HL-60/S4 treated with phorbol 12-myristate 13-acetate at 8.2 ng/mL for 4 days and 3 days (cell line): ENCODE data around the gene FAM53B.

Source experiments
- in situ Hi-C: fragments of 300-500 bp; cut with MboI; formaldehyde crosslinking; loops from 2 replicates; pipeline ENCODE4 v1.15.0; 2022; ENCODE audit warnings: low sequenced_read_pairs

The FAM53B gene

DNA sequence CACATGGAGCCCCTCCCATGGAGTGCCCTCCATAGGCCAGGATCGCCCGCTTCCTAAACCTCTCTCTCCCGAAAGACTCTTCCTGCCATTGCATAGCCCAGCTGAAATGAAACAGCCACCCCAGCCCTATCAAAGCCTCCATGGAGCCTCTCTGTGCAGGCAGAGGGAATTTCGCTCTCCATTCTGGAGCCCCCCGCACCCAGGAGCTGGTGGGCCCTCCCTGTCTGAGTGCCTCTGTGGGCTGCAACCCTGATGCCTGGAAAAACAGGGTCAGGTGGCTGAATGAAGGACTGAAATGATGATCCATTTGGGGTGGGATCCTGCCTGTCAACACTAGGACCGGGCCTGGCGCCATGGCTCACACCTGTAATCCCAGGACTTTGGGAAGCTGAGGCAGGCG, 106.4 kb downstream of the FAM53B start:
- in situ Hi-C loops, result no loop called here

DNA sequence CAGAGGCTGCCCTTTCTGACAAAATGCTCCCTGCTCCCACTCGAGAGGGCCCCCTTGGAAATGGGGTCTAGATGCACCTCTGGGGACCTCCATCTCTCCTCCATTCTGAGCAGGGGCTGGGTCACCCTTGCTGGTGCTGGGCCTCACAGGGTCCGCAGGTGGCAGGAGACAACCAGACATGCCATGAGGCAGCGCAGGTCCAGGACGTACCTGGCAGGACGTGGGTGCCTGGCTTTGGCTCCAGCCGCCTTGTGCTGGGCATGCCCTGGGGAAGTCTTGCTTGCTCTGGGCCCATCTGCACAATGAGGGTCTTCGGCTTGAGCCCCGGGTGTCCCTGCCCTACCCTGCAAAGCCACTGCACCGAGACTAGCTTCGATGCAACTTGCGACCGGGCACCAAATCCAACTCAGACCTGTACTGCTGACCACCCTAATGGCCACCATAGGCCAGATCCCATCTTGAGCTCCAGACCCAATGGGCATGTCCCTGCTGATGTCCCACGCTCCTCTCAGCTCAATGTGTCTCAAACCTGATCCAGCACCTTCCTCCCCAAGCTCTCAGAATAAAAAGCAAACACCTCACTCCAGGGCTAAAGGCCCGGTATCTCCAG, 107.0 kb downstream of the FAM53B start:
- in situ Hi-C loops, result no loop called here

DNA sequence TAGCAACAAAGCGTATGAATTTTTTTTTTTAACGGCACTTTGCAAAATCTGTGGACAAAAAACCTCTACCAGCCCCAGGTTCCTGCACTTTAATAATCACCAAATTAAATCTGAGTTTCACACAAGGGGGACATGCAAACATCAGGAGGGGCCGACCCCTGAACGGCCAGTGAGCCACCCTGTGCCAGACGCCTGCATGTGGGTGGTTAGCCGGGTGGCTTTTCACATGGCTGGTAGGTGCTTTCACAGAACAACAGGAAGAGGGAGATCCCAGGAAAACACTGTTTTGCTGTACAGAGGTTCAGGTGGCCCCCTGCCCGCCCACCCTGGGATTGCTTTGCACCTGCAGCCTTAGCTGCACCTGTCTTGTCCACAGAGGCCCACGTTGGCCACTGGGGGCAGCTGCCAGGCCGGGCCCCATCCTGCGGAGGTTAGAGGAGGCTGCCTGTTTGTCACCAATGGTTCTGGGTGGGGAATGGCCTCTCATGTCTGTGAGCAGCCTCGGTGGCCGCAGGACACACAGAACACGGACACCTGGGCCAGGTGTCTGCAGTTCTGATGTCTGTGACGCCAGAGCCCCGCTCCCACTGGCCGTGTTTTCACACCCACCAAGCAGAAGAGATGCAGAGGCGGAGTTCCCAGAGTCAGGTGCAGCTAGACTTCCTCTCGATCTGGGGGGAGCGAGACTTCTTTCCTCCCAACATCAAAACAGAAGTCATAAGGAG, 107.7 kb downstream of the FAM53B start:
- in situ Hi-C loops, result no loop called here

DNA sequence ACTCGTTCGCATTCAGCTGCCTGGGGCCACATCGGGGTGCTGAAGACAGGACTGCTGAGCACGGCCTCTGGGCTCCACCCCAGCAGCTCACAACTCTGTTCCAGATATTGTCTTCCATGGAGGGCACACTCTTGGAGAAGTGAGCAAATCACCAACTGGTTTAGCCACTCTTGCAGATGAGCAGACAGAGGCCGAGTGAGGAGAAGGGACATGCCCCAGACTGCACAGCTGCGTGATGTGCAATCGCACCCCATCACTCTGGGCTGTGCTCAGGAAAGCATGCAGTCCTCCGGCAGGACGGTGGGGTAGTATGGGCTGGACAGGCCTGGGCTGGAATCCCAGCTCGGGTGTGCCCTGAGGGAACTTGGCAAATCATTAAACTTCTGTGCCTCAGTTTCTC, 111.6 kb downstream of the FAM53B start:
- in situ Hi-C loops, result no loop called here

DNA sequence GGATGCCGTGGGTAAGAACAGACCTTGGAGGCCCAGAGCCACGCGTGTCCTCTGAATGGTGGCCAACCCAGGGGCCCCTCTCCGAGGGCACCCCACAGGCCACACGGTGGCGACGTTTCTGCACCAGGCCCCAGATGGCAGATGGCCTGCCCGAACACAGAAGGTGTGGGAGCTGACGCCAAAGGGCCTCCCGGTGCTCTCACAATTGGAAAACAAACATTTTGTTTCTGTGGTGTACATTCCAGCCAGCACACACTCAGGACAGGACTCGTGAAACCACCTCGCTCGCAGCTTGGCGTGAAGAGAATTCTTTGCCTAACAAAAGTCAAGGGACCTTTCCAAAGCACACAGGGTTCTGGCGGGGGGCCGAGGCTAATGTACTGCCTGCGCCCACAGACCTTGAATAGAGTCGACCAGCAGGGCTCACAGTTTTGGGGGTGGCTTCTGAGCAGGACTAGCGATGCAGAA, 112.1 kb downstream of the FAM53B start:
- in situ Hi-C loops, result no loop called here

DNA sequence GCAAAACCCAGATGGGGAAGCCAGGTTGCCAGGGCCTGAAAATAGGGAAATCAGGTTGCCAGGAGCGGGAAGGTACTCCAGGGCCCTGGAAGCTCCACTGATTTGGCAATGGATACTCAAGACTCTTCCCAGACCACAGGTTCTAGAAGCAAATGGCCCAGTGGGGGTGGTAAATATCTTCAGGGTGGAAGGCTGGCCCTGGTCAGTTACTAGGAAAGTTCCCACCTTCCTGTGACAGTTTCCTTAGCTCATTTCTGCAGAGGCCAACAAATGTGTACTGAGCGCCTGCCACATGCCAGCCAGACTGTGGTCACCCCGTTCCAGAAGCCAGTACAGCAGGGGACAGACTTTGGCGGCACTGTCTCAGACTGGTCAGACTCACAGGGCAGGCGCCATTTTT, 113.6 kb downstream of the FAM53B start:
- in situ Hi-C loops, result no loop called here

DNA sequence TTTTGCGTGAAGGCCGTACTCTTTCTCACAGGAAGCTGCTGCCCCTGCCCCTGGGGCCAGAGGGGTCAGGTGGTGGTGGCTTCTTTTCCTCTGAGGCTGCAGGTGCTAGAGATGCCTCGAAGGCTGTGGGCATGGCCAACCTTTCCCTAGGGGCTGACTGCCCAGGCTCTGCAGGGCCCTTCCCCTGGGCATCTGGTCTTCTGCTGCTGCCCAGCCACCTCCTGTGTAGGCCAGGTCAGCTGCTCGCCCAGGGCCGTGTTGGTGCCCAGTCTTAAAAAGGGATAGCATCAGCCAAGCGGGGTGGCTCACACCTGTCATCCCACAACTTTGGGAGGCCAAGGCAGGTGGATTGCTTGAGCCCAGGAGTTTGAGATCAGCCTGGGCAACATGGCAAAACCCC, 114.3 kb downstream of the FAM53B start:
- in situ Hi-C loops, result no loop called here

DNA sequence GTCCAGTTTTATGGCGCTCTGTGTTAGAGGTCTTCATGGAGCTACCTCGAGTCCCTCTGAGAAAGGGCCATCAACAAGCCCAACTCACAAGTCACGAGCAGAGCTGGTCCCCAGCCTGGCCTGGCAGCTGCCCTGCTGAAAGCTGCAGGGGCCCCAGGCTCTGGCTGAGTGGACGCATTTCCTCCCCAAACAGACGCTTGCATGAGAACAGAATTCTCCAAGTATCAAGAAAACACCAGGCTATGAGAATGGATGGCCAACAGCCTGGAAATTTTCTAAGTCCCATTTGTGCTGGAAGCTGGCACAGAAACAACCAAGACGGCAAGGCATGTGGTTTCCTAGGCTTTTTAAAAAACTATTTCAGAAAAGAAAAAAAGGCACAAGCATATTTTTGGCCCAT, 114.8 kb downstream of the FAM53B start:
- in situ Hi-C loops, result no loop called here

DNA sequence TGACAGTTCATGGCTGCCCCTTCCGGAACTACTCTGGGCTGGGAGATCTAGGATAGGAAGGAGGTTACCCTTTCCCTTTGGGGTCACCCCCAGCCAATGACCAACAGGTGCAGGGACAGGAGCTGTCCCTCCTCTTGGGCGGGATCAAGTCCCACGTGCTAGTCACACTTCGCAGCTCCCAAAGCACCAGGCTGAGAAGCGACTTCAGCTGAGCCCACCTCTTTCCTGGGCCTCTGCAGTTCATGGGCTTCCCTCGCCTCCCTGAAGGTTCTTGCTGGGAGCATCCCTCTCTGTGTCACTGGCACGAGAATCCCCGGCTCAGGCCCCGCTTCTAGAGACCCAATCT, 115.5 kb downstream of the FAM53B start:
- in situ Hi-C loops, result no loop called here

DNA sequence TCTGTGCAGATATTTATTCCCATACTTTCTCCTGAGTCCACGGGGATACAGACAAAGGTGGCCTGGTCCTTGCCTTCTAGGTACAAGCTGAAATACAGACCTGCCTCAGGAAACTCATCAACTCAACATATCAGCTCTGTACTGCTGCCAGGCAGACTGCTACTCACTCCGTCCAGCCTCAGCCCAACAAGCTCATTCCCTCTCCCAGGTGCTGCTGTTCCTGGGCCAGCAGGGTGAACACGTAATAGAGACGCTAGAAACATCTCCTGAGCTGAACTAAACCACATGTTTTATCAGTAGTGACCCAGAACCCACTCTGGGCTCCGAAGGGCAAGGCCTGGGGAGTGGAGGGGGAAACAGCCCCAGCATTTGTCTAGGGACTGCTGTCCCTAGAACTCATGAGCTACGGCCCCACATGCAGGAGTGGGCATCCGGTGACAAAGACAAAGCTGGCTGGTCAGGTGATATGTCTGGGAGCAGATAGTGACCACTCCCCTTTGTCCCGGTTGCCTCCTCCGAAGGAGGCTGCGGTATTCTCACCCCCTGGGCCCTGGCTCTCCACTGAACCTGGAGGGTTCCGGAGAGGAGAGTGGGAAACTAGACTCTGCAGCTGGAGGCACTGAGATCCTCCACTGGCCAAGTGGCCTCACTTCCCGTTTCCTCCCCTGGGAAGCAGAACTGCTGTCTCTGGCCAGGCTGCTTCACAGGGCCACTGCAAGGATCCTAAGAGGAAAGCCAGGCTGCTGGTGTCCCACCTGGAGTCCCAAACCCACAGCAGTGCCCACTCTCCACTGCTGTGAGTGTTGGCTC, 116.1 kb downstream of the FAM53B start:
- in situ Hi-C loops, result no loop called here

DNA sequence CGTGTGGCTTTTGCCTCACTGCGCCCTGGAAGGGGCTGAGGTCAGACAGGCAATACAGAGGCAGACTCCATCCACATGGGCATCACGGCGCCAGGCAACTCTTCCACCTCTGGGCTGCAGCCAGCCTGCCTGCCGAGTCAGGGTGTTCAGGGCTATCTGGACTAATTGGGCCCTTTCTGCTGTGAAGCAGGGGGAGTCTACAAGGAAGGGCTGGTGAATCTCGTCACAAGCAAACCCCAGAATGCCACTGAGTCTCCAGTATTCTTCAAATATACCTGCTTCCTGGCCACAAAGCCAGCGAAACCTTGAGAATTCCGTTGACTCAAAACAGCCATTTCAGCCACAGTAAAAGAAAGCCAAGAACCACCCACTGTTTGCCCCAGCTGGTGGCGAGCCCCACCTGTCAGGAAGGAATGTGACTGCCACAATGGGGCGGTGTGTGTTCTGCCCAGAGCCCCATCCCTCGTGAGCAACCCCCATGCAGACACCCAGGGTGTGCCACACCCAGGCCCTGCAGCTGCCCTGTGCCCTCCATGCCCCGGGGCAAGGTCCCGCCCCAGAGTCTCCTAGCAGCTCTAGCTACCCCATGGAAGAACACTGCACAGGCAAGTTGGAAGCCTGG, 117.3 kb downstream of the FAM53B start:
- in situ Hi-C loops, result no loop called here

DNA sequence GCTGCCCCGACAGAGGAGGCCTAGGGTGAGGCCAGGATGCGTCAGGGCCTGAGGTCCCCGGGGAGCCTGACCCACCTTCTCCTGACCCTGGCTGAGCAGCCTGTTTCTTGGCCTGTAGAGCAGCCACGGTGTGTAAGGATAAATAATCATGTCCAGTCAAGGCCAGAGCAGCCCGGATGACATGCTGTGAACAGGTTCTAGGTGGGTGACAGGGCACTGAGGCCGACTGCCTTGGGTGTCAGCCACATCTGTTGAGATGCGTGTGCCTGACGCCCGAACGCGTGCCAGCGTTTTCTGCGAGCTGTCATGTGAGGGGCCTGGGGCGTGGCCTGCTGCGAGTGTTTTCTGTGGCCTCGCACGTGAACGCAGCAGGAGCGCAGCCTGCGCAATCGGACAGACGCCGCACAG, 118.3 kb downstream of the FAM53B start:
- in situ Hi-C loops, result no loop called here

DNA sequence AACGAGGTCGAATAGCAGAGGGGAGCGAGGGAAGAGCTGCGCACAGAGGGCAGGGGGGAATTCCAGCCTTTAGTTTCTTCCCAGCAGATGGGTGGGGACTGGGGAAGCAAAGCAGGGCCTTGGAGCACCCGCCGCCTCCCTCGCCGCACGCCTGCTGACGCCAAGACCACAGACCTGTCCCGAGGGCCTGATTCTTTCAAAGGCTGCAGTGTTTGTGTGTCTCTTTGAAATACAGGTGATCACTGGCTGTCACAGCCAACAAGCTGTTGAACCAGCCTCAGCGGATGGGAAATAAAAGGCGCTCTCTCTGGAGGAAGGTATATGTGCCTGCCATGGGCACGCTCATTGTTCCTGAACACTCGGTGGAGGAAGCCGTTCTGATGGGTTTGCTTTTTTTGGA, 119.3 kb downstream of the FAM53B start:
- in situ Hi-C loops, result no loop called here

DNA sequence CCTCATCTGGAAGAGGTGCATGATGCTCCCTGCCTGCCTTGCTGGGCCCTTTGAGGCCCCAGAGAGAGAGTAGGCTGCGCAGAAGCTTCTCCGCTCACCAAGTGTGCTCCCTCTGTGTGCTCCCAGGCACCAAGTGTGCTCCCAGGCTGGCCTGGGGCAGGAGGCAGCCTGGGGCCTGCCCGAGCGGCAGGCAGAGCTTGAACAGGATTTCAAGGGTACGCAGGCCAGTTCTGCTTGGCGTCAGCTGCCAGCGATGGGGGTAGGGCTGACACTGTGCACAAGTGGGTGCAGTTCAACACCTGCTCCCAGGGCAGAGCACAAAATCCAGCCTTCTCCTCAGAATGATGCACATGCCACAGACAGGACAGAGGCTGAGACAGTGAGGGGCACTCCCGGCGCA, 119.7 kb downstream of the FAM53B start:
- in situ Hi-C loops, result no loop called here

DNA sequence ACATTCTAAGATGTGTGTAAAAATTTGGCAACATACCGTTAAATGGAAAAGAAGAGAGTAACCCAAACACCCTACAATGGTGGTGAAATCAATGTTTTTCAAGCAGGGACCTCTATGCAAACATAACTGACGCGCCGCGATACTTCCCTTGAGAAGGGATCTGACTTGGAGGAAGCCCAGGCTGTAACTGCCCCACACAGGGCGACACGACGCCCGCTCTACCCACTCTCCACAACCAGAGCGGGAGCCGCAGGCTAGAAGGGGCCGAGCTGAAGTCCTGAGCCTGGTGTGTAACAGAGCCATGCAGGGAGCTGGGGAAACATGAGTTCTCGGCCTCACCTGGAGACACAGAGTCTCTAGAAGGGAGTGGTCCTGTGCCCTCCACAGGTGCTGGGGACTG, 120.2 kb downstream of the FAM53B start:
- in situ Hi-C loops, result no loop called here

DNA sequence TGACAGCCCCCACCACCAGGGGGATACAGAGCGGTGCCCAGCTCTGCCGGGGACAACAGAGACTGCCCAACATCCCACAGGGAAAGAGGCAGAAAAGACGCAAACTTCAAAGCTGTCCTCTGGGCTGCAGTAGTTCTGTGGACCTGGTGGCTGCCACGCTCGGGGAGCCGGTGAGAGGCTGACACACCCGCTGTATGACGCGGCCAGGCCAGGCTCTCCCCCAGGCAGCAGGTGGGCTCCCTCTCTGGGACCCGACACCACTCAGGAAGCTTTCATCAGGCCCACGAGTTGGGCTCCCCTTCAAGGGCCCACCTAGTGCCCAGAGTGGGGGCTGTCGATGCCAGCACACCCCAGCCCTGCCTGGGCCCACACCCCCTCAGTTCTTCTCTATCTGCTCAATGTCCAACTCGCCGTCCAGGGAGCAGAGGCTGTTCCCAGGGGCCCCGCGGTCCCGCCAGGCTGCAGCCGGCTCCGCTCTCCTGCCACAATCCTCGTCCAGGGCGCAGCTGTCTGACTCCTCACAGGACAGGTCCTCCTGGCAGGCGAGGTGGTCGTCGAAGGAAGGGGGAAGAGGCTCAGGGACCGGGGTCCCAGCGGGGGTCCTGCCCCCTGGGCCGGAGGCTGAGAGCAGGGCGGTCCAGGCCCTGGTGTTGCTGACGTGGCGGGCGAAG, 121.2 kb downstream of the FAM53B start:
- in situ Hi-C loops, result no loop called here

DNA sequence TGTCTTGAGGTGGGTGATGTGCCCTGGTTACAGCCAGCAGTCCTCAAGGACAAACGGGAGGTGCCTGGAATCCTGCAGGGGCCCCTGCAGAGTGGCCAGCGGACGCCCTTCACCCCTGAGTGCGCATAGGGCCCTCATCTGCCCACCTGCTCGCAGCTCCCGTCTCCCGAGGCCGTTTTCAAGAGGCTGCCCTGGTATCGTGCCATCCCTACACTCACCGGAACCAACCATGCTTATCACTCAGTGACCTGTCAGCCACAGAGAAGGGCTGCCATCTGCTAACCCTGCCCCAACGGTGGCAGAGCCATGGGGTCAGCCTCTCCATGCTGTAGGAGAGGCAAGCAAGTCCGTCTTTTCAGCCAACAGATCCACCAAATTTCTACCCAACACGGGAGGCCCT, 122.0 kb downstream of the FAM53B start:
- in situ Hi-C loops, result no loop called here

DNA sequence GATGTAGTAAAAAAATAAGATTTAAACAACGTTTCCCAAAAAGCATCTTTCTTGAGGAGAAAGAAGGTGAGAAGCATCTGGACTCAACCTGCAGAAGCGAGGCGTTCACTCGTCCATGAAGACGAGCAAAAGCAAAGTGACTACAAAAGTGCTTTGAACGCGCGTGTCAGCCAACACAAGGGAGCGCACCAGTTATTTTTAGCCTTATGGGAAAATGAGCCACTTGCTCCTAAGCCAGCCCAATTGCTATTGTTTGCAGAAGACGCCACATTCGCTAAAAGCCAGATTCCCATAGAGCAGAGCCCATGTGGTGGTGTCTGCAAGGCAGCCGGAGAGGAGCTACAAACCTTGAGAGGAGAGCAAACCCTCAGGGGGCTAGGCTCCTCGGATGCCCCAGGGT, 122.5 kb downstream of the FAM53B start:
- in situ Hi-C loops, result no loop called here

DNA sequence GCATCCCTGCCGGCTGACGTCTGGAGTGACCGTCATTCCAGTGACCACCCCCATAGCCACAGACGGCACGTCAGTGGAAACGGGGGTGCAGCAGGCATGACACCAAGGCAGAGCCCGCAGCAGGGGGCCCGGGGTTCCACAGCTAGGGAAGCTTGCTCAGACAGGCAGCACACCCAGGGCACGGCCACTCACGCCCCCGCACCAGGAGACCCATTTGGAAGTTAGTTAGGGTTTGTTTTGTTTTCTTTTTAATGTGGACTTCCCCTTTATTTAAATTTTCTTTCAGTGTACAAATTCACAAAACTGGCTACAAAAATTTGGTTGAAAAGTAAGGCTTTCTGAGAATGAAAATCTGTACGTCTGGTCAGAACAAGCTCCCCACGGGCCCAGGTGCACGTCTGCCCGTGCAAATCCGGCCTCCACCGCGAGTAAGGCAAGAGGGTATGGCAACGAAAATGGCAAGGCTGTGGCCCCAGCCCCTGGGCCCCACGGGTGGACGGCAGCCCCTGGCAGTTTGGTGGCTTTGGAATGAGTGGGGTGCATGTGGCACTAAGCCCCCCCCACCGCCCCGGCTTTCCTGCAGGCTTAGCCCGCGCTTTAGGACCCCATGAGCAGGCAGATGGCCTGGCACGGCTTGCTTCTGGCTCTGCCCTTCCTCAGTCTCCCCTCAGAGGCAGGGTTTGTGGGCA, 124.2 kb downstream of the FAM53B start:
- in situ Hi-C loops, result no loop called here

DNA sequence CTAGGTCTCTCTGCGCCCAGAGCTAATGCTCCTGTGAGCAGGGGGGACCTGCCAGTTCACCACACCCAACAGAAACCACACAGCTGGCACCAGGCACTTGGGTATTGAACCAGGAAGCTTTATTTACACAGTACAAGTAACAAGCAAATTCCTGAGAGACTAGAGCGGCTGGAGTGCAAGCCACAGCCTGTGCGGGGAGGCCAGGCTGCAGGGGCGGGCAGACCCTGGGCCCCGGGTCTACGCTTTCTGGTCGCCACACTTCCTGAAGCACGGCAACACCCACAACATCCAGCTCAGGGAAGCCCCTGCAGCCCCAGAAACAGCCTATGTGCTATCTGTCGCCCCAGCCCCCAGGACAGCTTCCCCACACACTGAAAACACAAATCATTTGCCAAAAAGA, 125.0 kb downstream of the FAM53B start:
- in situ Hi-C loops, result no loop called here
